K562 (cell line): ENCODE results near the gene ABCC12. TPM values are rescaled to one million over a fixed set of nuclear protein-coding genes. Genes with fewer than 3 reads are reported as not detected.

Source experiments
- AFF1 ChIP-seq, 2 experiments: fragments of 450-650 bp; IDR thresholded peaks; 2 replicates each; pipeline ENCODE4 v1.6.1; 2018; ENCODE audit warnings: mild to moderate bottlenecking in 2 of 2, low read depth in 1 of 2; ENCODE audit not compliant: partially characterized antibody in 2 of 2
- BACH1 ChIP-seq: fragments of 200-800 bp; sonication (Bioruptor generic); IDR thresholded peaks from 2 replicates; pipeline ENCODE4 v1.6.1; 2016; ENCODE audit warnings: missing genetic modification characterization, missing compliant biosample characterization
- CHAMP1 ChIP-seq: fragments of 450-650 bp; IDR thresholded peaks from 2 replicates; pipeline ENCODE4 v1.6.1; 2016; ENCODE audit warnings: mild to moderate bottlenecking
- CHD2 ChIP-seq: IDR thresholded peaks from 2 replicates; pipeline ENCODE4 v1.6.1; 2011; ENCODE audit warnings: low read depth, low read length
- CREB3L1 ChIP-seq: fragments of 450-650 bp; IDR thresholded peaks from 2 replicates; pipeline ENCODE4 v1.6.1; 2014; ENCODE audit warnings: low read depth, mild to moderate bottlenecking, moderate library complexity, borderline replicate concordance
- EP400 ChIP-seq: fragments of 450-650 bp; IDR thresholded peaks from 2 replicates; pipeline ENCODE4 v1.6.1; 2017; ENCODE audit warnings: antibody characterized with exemption, mild to moderate bottlenecking, moderate library complexity
- FOXJ2 ChIP-seq: fragments of 200-800 bp; sonication (Bioruptor generic); IDR thresholded peaks from 2 replicates; pipeline ENCODE4 v1.6.1; 2016; ENCODE audit warnings: missing genetic modification characterization, missing compliant biosample characterization
- GMEB1 ChIP-seq: fragments of 250-450 bp; sonication (Bioruptor Pico); IDR thresholded peaks from 2 replicates; pipeline ENCODE4 v1.4.0; 2020; ENCODE audit warnings: mild to moderate bottlenecking
- KLF6 ChIP-seq: fragments of 250-450 bp; sonication (Bioruptor Pico); IDR thresholded peaks from 2 replicates; pipeline ENCODE4 v1.4.0; 2020; ENCODE audit warnings: mild to moderate bottlenecking, moderate library complexity, borderline replicate concordance
- MAFK ChIP-seq: IDR thresholded peaks from 2 replicates; pipeline ENCODE4 v1.6.1; 2011; ENCODE audit warnings: low read length, improper control_type of control experiment
- RFX1 ChIP-seq: fragments of 450-650 bp; IDR thresholded peaks from 2 replicates; pipeline ENCODE4 v1.6.1; 2016; ENCODE audit warnings: mild to moderate bottlenecking, moderate library complexity
- SIN3B ChIP-seq: fragments of 450-650 bp; IDR thresholded peaks from 2 replicates; pipeline ENCODE4 v1.6.1; 2017; ENCODE audit warnings: low read depth, mild to moderate bottlenecking, moderate library complexity
- SMARCB1 ChIP-seq: IDR thresholded peaks from 2 replicates; pipeline ENCODE4 v1.6.1; 2011; ENCODE audit warnings: improper control_type of control experiment, low read depth; ENCODE audit not compliant: insufficient read length
- YY1 ChIP-seq, 3 experiments: IDR thresholded peaks; 2 replicates each; pipeline ENCODE4 v1.6.1; 2011; ENCODE audit warnings: low read length in 2 of 3, mild to moderate bottlenecking in 2 of 3, moderate library complexity in 2 of 3, borderline replicate concordance in 1 of 3, control low read depth in 1 of 3, low read depth in 1 of 3; ENCODE audit not compliant: insufficient read depth in 3 of 3, insufficient replicate concordance in 2 of 3, control insufficient read depth in 1 of 3, insufficient read length in 1 of 3; ENCODE audit errors: extremely low read depth in 1 of 3
- ZNF174 ChIP-seq: fragments of 250-450 bp; sonication (Bioruptor Pico); IDR thresholded peaks from 2 replicates; pipeline ENCODE4 v1.4.0; 2020; ENCODE audit warnings: mild to moderate bottlenecking
- ZNF696 ChIP-seq: fragments of 250-450 bp; sonication (Bioruptor Pico); conservative IDR thresholded peaks from 2 replicates; pipeline ENCODE4 v1.4.0; 2020; ENCODE audit warnings: mild to moderate bottlenecking, moderate library complexity
- ZNF778 ChIP-seq: fragments of 450-650 bp; formaldehyde crosslinking; IDR thresholded peaks from 2 replicates; pipeline ENCODE4 v1.4.0; 2020; ENCODE audit warnings: mild to moderate bottlenecking, moderate library complexity
- polyA plus RNA-seq, 8 experiments: library from polyadenylated mRNA; depleted of rRNA in 4 of 8; stranded (reverse) in 5 of 8; unstranded in 3 of 8; fragments of >200 nt; fragmentation: Nextera tagmentation in 2 of 8; fragmentation: Illumina TruSeq in 1 of 8; extraction: Ambion mirVana in 2 of 8; extraction: Trizol in 1 of 8; gene quantifications; 2 replicates each; pipeline versions ENCODE4 v1.2.1 to v1.2.3, GENCODE V29; 2011 to 2014; ENCODE audit warnings: inconsistent platforms in 1 of 8, missing spikeins in 1 of 8
- total RNA-seq, 7 experiments: library from RNA; depleted of rRNA in 6 of 7; stranded (reverse); fragments of >200 nt in 6 of 7; fragmentation: Illumina TruSeq in 2 of 7; extraction: Trizol in 2 of 7; gene quantifications; 2 replicates each; pipeline versions ENCODE4 v1.2.1 to v1.2.3, GENCODE V29; 2011 to 2021; ENCODE audit warnings: low replicate concordance in 1 of 7

The ABCC12 gene
- total and polyA plus RNA-seq, 9 of the 15 experiments (the other 6 are each of a cell fraction or from before 2014, with no cell fraction given) = not detected

GRCh38 chr16:48123104-48123788, 32.5 kb downstream of the ABCC12 start (continued):
- TF ChIP-seq AFF1 (IDR thresholded peaks at IDR 0.05; ENCODE audit: low read depth in 1 of 2, partially characterized antibody in 2 of 2) (no peak), CHAMP1 (no peak), YY1 (IDR thresholded peaks at IDR 0.05; ENCODE audit: borderline replicate concordance in 1 of 3, control insufficient read depth in 1 of 3, extremely low read depth in 1 of 3, insufficient read depth in 3 of 3, insufficient read length in 1 of 3, insufficient replicate concordance in 2 of 3, low read depth in 1 of 3, low read length in 2 of 3) (peak; percentile 27 to 83 (median 52)), ZNF174 (no peak), MAFK (peak; percentile 94), RFX1 (no peak), ZNF696 (CRISPR knock-in tag) (no peak), ZNF778 (CRISPR knock-in tag) (no peak), GMEB1 (CRISPR knock-in tag) (no peak), CREB3L1 (no peak), BACH1 (peak; percentile 96), CHD2 (no peak), SIN3B (no peak), SMARCB1 (no peak), FOXJ2 (tag) (no peak), EP400 (0 out of 2 replicates have a peak, but pooled peaks have one; percentile 36), KLF6 (CRISPR knock-in tag) (no peak)
